HG03442 (cell line): Measurements from ENCODE around the gene PRDX1.
"Not testable (repeated sequence)": the region's sequence is repeated elsewhere in the genome, so short reads cannot be mapped to it uniquely, and the experiment has no call there.

Experiments
- ATAC-seq: cut with Tn5 transposase; IDR thresholded peaks from one replicate; pipeline ENCODE4 v1.9.1; 2021; ENCODE audit warnings: mild to moderate bottlenecking, moderate library complexity; ENCODE audit not compliant: unreplicated experiment

PRDX1 gene

GRCh38 chr1:45507195-45507594 lies 14.5 kb downstream of the PRDX1 start:
- no peak for ATAC-seq

DNA sequence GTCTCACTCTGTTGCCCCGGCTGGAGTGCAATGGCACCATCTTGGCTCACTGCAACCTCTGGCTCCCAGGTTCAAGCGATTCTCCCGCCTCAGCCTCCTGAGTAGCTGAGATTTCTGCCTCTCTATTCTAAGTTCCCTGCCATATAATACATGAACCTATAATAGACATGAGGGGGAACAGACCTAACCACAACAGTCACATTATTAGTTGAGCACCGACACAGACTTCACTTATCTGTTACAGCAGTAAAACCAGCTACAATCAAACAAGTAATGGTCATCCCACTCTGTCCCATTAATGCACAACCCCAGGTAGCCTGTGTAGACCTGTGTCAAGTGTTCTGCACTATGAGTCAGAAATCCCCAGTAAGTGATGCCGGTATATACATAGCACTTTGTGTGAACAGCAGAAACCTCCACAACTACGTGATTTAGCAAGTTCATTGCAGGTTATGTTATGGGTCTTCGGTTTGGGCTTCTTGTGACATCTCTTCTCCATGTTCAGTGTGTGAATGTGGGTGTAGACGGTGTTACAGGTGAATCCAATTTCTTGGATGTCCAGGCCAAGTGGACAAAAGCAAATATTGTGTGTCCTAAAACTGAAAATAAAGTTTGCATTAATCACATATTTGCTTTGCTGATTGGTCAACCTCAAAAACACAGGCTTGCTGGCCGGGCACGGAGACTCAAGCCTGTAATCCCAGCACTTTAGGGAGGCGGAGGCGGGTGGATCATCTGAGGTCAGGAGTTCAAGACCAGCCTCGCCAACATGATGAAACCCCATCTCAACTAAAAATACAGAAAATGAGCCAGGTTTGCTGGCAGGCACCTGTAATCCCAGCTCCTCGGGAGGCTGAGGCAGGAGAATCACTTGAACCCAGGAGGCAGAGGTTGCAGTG lies 18.0 kb downstream of the PRDX1 start:
- ATAC-seq, result no peak

DNA sequence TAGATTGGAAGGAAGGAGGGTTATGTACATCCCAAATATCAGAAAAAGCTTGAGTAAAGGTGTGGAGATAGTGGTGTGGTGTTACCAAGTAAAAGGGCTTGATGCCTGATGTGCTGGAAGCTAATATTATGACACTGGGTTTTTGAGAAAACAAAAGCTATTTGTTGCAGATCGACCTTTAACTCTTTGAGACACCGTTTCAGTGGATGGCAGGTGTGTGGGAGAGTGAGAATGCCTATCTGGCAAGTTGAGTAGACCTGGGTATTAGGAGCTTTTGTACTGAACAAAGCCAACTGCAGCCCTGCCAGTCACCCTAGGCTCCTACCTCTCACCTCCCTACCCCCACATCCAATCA lies 20.2 kb downstream of the PRDX1 start:
- ATAC-seq, result no peak

DNA sequence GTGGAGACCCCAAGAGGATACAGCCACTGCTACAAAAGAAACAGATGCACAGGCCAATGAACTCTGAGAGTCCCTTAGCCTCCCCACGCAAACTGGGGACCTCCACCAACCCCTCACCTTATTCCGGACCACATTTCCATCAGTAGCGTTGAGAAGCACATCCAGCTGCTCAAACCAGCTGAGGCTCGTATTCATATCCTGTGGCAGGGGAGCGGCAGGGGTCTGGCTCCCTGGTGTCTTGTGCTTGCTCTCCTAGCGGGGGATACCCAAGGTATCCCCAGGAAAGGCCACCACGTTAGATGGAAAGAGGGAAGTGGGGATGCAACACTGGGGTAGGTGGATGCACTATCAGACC lies 22.3 kb downstream of the PRDX1 start:
- ATAC-seq, result no peak

DNA sequence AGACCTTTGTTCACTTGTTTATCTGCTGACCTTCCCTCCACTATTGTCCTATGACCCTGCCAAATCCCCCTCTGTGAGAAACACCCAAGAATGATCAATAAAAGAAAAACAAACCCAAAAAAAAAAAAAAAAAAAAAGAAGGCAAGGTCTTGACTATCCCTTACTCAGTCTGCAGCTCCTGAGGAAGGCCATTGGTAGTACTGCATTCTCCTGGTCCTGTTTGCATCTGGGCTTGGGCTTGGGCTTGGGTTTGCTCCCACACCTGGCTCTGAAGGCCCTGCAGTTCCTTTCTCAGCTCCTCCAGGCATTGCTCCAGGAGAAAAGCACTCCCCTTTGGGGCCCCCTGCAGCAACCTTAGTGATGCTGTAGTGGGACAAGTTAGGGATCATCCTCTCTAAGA lies 23.4 kb downstream of the PRDX1 start:
- ATAC-seq, result no peak

DNA sequence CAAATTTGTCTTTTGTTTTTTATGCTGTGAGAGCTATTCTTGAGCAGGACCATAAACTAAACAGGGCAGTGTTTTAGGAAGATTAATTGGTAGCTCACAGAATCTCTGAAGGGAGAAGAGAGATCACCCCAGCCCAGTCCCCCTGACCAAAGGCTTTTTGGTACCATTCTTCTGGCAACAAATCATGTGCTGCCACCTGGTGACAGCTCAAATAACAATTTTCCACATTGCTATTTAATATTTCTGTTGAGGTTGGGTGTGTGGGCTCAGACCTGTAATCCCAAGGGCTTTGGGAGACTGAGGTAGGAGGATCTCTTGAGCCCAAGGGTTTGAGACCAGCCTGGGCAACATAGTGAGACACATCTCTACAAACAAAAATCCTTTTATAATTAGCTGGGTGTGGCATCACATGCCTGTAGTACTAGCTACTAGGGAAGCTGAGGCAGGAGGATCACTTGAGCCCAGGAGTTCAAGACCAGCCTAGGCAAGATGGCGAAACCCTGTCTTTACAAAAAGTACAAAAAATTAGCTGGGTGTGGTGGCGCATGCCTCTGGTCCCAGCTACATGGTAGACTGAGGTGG lies 28.5 kb downstream of the PRDX1 start:
- no peak for ATAC-seq

GRCh38 chr1:45492691-45493090 lies 29.0 kb downstream of the PRDX1 start:
- ATAC-seq, result no peak

DNA sequence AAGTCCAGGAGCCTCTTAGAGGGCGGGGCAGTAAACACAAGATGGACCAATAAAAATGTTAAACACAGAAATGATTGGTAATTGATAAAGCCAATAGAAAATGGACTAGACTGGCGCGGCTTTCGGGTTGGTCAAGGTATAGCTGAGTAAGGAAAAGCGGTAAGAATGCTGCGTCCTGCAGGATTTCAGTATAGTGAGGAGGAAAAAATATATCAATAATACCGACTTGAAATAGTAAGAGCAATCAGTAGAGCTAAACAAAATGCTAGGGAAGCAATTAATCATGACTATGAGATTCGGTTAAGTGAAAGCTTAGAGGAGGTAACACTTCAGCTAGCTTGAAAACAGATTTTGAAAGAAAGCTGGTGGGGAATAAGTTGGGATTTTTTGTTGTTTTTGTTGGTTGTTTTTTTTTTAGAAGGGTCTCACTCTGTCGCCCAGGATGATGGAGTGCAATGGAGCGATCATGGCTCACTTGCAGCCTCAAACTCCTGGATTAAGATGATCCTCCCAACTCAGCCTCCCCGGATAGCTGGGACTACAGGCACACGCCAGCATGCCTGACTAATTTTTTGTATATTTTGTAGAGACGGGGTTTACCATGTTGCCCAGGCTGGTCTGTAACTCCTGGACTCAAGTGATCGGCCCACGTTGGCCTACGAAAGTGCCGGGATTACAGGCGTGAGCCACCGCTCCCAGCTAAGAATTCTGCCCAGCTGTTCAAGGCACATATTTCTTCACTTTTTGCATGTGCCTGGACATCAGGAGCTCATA lies 30.0 kb downstream of the PRDX1 start:
- ATAC-seq, result no peak

DNA sequence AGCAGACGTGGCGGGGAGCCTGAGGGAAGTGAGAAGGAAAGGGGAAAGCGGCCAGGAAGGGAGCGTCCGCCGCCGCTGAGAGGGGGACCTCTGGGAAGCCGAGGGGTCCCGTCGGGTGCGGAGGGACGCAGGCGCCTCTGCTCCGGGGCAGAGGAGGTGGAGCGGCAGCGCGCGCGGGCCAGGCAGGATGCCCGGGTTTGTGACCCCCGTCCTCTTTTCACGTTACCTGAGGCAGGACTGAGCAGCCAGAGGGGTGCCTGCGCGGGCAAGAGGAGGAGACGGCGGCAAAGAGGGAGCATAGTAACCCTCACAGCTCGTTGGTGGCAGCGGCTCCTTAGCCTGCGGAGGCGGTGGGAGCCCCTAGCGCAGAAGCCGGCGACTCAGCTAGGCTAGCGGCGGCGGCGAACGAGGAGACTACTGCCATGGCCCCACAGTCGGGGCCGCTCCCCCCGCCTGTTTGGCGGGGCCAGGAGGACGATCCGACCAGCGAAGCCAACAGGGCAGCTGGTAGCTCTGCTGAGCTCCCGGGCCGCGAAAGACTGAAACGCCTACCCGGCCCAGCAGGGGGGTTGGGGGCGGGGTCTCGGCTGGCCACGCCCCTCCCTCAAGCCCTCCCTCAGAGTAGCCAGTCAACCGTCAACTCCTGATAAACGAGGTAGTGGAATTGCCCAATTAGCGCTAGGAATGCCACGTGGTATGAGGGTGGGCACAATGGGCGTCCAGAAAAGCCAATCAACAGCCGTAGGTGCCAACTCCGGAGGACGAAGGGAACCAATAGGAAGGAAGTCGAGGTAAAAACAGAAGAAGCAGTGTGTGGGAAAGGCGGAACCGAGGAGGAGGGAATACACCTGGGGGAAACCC lies 30.8 kb downstream of the PRDX1 start, which contains the start of gene TESK2:
TESK2 (minus strand) TSS at position 538 of the 861 bp plus-strand sequence. CDS start 33,378 bp downstream, outside the sequence.
- peak; percentile 85 for ATAC-seq

DNA sequence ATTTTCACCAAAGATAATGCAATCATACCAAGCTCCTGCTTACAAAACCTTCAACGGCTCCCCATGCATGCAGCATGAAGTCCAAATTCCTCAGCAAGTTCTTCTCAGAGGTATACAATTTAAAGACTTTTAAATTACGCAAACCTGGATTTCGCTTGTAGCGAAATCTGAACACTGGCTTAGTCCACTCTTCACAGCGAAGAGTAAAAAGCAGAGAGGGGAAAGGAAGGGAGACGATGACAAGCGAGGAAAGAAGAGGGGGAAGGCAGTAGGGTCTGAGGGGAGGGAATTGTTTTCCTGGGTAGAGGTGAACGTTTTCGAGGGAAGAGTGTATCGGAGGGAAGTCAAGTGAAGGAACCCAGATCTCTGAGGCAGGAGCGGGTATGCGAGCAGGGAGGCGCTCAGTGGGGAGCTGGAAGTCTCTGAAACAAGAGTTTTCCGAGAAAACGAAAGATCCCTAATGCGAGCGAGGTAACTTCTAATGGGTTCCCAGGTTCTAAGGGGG lies 31.5 kb downstream of the PRDX1 start:
- ATAC-seq, result no peak

DNA sequence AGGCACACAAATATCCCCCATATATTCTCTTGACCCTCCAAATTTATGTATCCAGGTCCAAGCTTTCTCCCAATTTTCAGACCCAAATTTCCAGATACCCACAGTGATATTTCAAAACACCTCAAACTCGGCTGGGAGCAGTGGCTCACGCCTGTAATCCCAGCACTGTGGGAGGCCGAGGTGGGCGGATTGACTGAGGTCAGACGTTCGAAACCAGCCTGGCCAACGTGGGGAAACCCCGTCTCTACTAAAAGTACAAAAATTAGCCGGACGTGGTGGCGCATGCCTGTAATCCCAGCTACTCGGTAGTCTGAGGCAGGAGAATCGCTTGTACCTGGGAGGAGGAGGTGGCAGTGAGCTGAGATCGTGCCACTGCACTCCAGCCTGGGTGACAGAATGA lies 32.3 kb downstream of the PRDX1 start:
- not testable (repeated sequence) for ATAC-seq

DNA sequence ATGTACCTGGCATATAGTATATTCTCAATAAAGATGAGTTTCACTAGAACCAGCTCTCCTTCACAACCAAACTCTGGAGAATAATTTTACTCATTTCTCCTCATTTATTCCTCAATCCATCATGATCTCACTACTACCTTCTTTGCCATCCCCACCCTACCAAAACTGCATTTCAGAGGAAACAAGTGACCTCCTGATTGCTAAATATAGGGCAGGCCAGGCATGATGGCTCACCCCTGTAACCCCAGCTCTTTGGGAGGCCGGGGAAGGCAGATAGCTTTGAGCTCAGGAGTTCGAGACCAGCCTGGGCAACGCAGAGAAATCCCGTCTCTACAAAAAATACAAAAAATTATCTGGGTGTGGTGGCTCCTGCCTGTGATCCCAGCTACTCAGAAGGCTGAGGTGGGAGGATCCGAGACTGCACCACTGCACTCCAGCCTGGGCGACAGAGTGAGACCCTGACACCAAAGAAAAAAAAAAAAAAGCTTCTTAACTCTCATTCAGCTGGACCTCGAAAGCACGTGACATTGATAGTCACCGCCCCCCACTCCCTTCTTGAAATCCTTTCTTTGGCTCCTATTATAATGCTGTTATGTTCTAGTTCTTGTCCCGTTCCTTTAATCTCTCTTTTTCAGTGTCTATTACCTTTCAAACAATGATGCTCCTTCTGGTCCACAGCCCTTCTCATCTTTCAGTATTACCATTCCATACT lies 32.9 kb downstream of the PRDX1 start:
- no peak for ATAC-seq

DNA sequence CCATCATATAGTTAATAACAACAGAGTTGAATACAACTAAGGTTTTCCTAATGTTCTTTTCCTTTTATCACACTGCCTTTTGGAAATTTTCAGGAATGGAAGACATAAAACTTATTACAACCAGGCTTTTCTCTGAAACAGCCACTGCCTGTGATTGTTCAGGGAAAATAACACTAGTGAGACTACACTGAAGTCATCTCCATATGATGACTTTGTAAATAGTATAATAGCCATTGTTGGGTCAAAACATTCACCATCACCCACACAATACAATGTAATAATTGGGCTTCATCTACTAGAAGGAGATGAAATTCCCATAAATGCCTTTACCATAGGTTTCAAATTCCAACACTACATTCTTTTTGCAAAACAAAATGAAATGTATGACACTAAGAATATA lies 35.7 kb downstream of the PRDX1 start:
- no peak for ATAC-seq

GRCh38 chr1:45479039-45479748 lies 42.5 kb downstream of the PRDX1 start:
- ATAC-seq, result no peak

GRCh38 chr1:45478121-45478814 lies 43.4 kb downstream of the PRDX1 start:
- no peak for ATAC-seq

DNA sequence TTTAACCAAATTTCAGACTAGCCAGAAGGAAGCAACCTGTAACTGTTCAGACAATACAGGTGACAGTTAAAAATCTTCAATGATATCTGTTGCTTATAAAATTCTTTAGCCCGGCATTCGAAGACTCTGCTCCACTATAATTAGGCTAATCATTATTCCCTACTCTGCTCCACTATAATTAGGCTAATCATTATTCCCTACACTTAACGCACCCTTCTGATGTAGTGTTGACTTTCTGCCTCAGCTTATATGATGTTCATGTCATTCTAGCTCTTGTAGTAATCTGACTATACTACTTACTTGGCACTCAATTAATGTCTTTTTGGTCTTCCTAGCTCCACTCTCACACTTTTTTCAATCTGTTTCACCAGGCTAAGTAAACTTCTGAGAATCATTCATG lies 44.0 kb downstream of the PRDX1 start:
- ATAC-seq, result no peak

GRCh38 chr1:45474194-45474593 lies 47.5 kb downstream of the PRDX1 start:
- not testable (repeated sequence) for ATAC-seq

- ATAC-seq, result peak; percentile 53
Measured at GRCh38 chr1:45473302-45473701, 48.4 kb downstream of the PRDX1 start.

DNA sequence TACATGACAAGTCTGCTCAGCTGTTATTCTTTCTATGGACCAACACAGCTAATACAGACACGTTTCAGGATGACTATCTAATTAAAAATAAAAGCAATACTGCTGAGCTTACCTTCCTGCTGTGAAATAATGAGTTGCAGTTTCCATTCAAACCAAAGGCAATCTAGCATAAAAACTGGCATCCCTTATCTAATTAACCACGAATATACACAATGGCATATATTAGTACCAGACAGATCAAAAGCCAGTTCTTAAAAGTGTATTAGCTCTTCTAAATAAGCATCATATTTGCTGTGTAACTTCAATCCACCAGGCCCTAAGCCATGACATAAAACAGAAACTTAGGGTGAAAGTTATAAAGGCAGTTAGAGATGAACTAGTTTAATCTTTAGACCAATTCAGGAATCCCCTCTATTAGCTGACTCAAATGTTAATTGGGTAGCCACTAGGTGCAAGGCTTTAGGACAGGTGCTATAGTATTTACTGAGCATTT lies 51.3 kb downstream of the PRDX1 start:
- no peak for ATAC-seq
